ENCODE results near the gene VPS37B.
"Not testable (repeated sequence)": the region's sequence is repeated elsewhere in the genome, so short reads cannot be mapped to it uniquely, and the experiment has no call there.

The VPS37B gene

GRCh38 chr12:122893208-122894153, 2.4 kb downstream of the VPS37B start:
- Histone ChIP-seq H3K27me3 (ENCODE audit: control insufficient read depth in 2 of 2, insufficient read depth in 2 of 2, low read length in 2 of 2) (no peaks in the 10 kb centered on the region), H3K4me1 (ENCODE audit: control insufficient read depth in 2 of 2, insufficient read depth in 2 of 2, low read length in 2 of 2) (peaks cover 53 to 69% of the 10 kb centered on the region in 2 donors), H3K9me3 (ENCODE audit: control insufficient read depth in 2 of 2, low read length in 2 of 2) (no peaks in the 10 kb centered on the region), H3K4me3 (ENCODE audit: low read length in 2 of 2) (peak overlapping the region; percentile 89 to 97), H3K36me3 (ENCODE audit: control insufficient read depth in 2 of 2, insufficient read depth in 2 of 2, low read length in 2 of 2) (no peaks in the 10 kb centered on the region), H3K9ac (ENCODE audit: low read depth in 1 of 2, low read length in 2 of 2) (peak overlapping the region; percentile 86 to 99), H3K27ac (ENCODE audit: low read depth in 2 of 2, low read length in 2 of 2) (peak overlapping the region; percentile 87)

- not testable (repeated sequence) for H3K9me3 ChIP-seq (ENCODE audit: control insufficient read depth in 2 of 2, low read length in 2 of 2); H3K27me3 ChIP-seq (ENCODE audit: control insufficient read depth in 2 of 2, insufficient read depth in 2 of 2, low read length in 2 of 2); H3K36me3 ChIP-seq (ENCODE audit: control insufficient read depth in 2 of 2, insufficient read depth in 2 of 2, low read length in 2 of 2)
- Histone ChIP-seq H3K27ac (ENCODE audit: low read depth in 2 of 2, low read length in 2 of 2) (peak overlapping the region; percentile 87), H3K4me1 (ENCODE audit: control insufficient read depth in 2 of 2, insufficient read depth in 2 of 2, low read length in 2 of 2) (peaks cover 56 to 71% of the 10 kb centered on the region in 2 donors), H3K4me3 (ENCODE audit: low read length in 2 of 2) (peak overlapping the region in 1 of 2 donors; percentile 97), H3K9ac (ENCODE audit: low read depth in 1 of 2, low read length in 2 of 2) (peak overlapping the region; percentile 14 to 86)
Observed at GRCh38 chr12:122892724-122893123, 3.2 kb downstream of the VPS37B start.

GRCh38 chr12:122891661-122892525, 4.0 kb downstream of the VPS37B start:
- Histone ChIP-seq H3K9me3 (ENCODE audit: control insufficient read depth in 2 of 2, low read length in 2 of 2) (no peaks in the 10 kb centered on the region), H3K27ac (ENCODE audit: low read depth in 2 of 2, low read length in 2 of 2) (peak overlapping the region; percentile 87), H3K36me3 (ENCODE audit: control insufficient read depth in 2 of 2, insufficient read depth in 2 of 2, low read length in 2 of 2) (no peaks in the 10 kb centered on the region), H3K9ac (ENCODE audit: low read depth in 1 of 2, low read length in 2 of 2) (peak overlapping the region; percentile 64 to 65), H3K4me1 (ENCODE audit: control insufficient read depth in 2 of 2, insufficient read depth in 2 of 2, low read length in 2 of 2) (peaks cover 65 to 79% of the 10 kb centered on the region in 2 donors), H3K4me3 (ENCODE audit: low read length in 2 of 2) (peak overlapping the region; percentile 51 to 97), H3K27me3 (ENCODE audit: control insufficient read depth in 2 of 2, insufficient read depth in 2 of 2, low read length in 2 of 2) (no peaks in the 10 kb centered on the region)

- H3K4me1 ChIP-seq (ENCODE audit: control insufficient read depth in 2 of 2, insufficient read depth in 2 of 2, low read length in 2 of 2) = peaks cover 70 to 86% of the 10 kb centered on the region in 2 donors
Observed at GRCh38 chr12:122889761-122890520, 6.0 kb downstream of the VPS37B start.

GRCh38 chr12:122888232-122888752, 7.6 kb downstream of the VPS37B start:
- Histone ChIP-seq H3K27ac (ENCODE audit: low read depth in 2 of 2, low read length in 2 of 2) (peak overlapping the region; percentile 94 to 96), H3K27me3 (ENCODE audit: control insufficient read depth in 2 of 2, insufficient read depth in 2 of 2, low read length in 2 of 2) (no peaks in the 10 kb centered on the region), H3K9ac (ENCODE audit: low read depth in 1 of 2, low read length in 2 of 2) (peak overlapping the region; percentile 71 to 72), H3K4me3 (ENCODE audit: low read length in 2 of 2) (peak overlapping the region; percentile 66 to 73), H3K36me3 (ENCODE audit: control insufficient read depth in 2 of 2, insufficient read depth in 2 of 2, low read length in 2 of 2) (no peaks in the 10 kb centered on the region), H3K4me1 (ENCODE audit: control insufficient read depth in 2 of 2, insufficient read depth in 2 of 2, low read length in 2 of 2) (peaks cover 69 to 84% of the 10 kb centered on the region in 2 donors), H3K9me3 (ENCODE audit: control insufficient read depth in 2 of 2, low read length in 2 of 2) (no peaks in the 10 kb centered on the region)

More at GRCh38 chr12:122889761-122890520, 6.0 kb downstream of the VPS37B start:
- Histone ChIP-seq H3K4me3 (ENCODE audit: low read length in 2 of 2) (peak overlapping the region in 1 of 2 donors; percentile 22), H3K9ac (ENCODE audit: low read depth in 1 of 2, low read length in 2 of 2) (peak overlapping the region in 1 of 2 donors; percentile 12), H3K9me3 (ENCODE audit: control insufficient read depth in 2 of 2, low read length in 2 of 2) (no peaks in the 10 kb centered on the region), H3K36me3 (ENCODE audit: control insufficient read depth in 2 of 2, insufficient read depth in 2 of 2, low read length in 2 of 2) (no peaks in the 10 kb centered on the region), H3K27me3 (ENCODE audit: control insufficient read depth in 2 of 2, insufficient read depth in 2 of 2, low read length in 2 of 2) (no peaks in the 10 kb centered on the region), H3K27ac (ENCODE audit: low read depth in 2 of 2, low read length in 2 of 2) (peak overlapping the region; percentile 94 to 96)

- Histone ChIP-seq H3K9ac (ENCODE audit: low read depth in 1 of 2, low read length in 2 of 2) (peak overlapping the region; percentile 71 to 72), H3K27ac (ENCODE audit: low read depth in 2 of 2, low read length in 2 of 2) (peak overlapping the region; percentile 94 to 96), H3K36me3 (ENCODE audit: control insufficient read depth in 2 of 2, insufficient read depth in 2 of 2, low read length in 2 of 2) (no peaks in the 10 kb centered on the region), H3K4me3 (ENCODE audit: low read length in 2 of 2) (peak overlapping the region; percentile 66 to 73), H3K9me3 (ENCODE audit: control insufficient read depth in 2 of 2, low read length in 2 of 2) (no peaks in the 10 kb centered on the region), H3K27me3 (ENCODE audit: control insufficient read depth in 2 of 2, insufficient read depth in 2 of 2, low read length in 2 of 2) (no peaks in the 10 kb centered on the region), H3K4me1 (ENCODE audit: control insufficient read depth in 2 of 2, insufficient read depth in 2 of 2, low read length in 2 of 2) (peaks cover 64 to 82% of the 10 kb centered on the region in 2 donors)
Observed at GRCh38 chr12:122887819-122888212, 8.1 kb downstream of the VPS37B start.

- Histone ChIP-seq H3K9me3 (ENCODE audit: control insufficient read depth in 2 of 2, low read length in 2 of 2) (no peaks in the 10 kb centered on the region), H3K27ac (ENCODE audit: low read depth in 2 of 2, low read length in 2 of 2) (peak overlapping the region; percentile 94 to 96), H3K4me1 (ENCODE audit: control insufficient read depth in 2 of 2, insufficient read depth in 2 of 2, low read length in 2 of 2) (peaks cover 60 to 75% of the 10 kb centered on the region in 2 donors), H3K36me3 (ENCODE audit: control insufficient read depth in 2 of 2, insufficient read depth in 2 of 2, low read length in 2 of 2) (no peaks in the 10 kb centered on the region), H3K9ac (ENCODE audit: low read depth in 1 of 2, low read length in 2 of 2) (peak overlapping the region; percentile 71 to 72), H3K4me3 (ENCODE audit: low read length in 2 of 2) (peak overlapping the region; percentile 66 to 73), H3K27me3 (ENCODE audit: control insufficient read depth in 2 of 2, insufficient read depth in 2 of 2, low read length in 2 of 2) (no peaks in the 10 kb centered on the region)
Observed at GRCh38 chr12:122886851-122887818, 8.8 kb downstream of the VPS37B start.

GRCh38 chr12:122886161-122886560, 9.8 kb downstream of the VPS37B start:
- H3K27ac ChIP-seq (ENCODE audit: low read depth in 2 of 2, low read length in 2 of 2) = peak overlapping the region; percentile 94 to 96
- peaks cover 55 to 67% of the 10 kb centered on the region in 2 donors for H3K4me1 ChIP-seq (ENCODE audit: control insufficient read depth in 2 of 2, insufficient read depth in 2 of 2, low read length in 2 of 2)

More at GRCh38 chr12:122886161-122886560, 9.8 kb downstream of the VPS37B start:
- Histone ChIP-seq H3K4me3 (ENCODE audit: low read length in 2 of 2) (no peak overlapping the region), H3K27me3 (ENCODE audit: control insufficient read depth in 2 of 2, insufficient read depth in 2 of 2, low read length in 2 of 2) (no peaks in the 10 kb centered on the region), H3K36me3 (ENCODE audit: control insufficient read depth in 2 of 2, insufficient read depth in 2 of 2, low read length in 2 of 2) (no peaks in the 10 kb centered on the region), H3K9me3 (ENCODE audit: control insufficient read depth in 2 of 2, low read length in 2 of 2) (no peaks in the 10 kb centered on the region), H3K9ac (ENCODE audit: low read depth in 1 of 2, low read length in 2 of 2) (no peak overlapping the region)
